ENCODE data around the gene NYNRIN.

Gene NYNRIN

DNA sequence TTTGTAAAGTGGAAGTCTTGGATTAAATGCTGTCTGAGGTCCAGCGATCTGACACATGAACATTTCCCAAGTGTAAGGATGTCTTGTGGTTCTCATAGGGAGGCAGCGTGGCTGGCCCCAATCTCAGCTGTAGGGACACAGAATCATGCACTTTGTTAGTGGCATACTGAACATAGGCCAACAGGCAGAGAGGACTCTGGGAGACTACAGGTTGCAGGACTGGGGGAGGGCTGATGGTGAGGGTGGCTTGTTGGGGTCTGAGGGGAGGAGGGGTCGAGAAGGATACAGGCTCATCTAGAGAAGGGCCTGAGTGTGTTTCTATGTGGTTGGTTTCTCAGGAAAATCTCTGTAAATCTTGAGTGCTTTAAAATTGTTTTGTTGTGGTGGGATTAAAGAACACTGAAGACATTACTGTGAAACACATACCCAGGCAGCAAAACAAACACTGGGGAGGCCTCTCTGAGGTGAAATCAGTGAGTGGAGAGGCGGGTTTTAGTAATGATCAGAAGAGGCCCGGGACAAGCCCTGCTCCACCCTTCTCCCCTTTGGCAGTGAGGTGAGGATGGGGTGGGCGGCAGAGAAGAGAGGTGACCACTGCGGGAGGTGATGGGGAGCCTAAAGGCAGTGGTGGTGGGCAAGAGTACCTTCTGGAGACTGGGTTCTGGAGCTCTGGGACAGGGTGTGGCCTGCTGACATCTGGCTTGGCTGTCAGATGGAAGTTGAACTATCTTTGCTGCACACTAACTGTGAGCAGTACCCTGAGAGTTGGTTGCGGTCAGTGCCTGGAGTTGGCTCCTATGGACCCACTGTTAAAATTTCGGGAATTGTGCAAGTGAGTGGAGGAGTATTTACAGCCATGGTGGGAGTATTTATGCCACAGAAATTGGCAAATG lies 3.3 kb downstream of the NYNRIN start:
- no peak for DNase-seq (ENCODE audit: low read depth)
- TF ChIP-seq, protein P1, sequence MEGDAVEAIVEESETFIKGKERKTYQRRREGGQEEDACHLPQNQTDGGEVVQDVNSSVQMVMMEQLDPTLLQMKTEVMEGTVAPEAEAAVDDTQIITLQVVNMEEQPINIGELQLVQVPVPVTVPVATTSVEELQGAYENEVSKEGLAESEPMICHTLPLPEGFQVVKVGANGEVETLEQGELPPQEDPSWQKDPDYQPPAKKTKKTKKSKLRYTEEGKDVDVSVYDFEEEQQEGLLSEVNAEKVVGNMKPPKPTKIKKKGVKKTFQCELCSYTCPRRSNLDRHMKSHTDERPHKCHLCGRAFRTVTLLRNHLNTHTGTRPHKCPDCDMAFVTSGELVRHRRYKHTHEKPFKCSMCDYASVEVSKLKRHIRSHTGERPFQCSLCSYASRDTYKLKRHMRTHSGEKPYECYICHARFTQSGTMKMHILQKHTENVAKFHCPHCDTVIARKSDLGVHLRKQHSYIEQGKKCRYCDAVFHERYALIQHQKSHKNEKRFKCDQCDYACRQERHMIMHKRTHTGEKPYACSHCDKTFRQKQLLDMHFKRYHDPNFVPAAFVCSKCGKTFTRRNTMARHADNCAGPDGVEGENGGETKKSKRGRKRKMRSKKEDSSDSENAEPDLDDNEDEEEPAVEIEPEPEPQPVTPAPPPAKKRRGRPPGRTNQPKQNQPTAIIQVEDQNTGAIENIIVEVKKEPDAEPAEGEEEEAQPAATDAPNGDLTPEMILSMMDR (conservative IDR thresholded peaks at IDR 0.05; ENCODE audit: low read depth, low read length), result no peak
- H3K4me3 ChIP-seq (ENCODE audit: low read length), result no peak overlapping the region

- no peak for DNase-seq (ENCODE audit: low read depth)
- TF ChIP-seq, protein P1 (conservative IDR thresholded peaks at IDR 0.05; ENCODE audit: low read depth, low read length), result no peak
- H3K4me3 ChIP-seq (ENCODE audit: low read length), result no peak overlapping the region
Measured at GRCh38 chr14:24403294-24403998, 4.6 kb downstream of the NYNRIN start.

DNA sequence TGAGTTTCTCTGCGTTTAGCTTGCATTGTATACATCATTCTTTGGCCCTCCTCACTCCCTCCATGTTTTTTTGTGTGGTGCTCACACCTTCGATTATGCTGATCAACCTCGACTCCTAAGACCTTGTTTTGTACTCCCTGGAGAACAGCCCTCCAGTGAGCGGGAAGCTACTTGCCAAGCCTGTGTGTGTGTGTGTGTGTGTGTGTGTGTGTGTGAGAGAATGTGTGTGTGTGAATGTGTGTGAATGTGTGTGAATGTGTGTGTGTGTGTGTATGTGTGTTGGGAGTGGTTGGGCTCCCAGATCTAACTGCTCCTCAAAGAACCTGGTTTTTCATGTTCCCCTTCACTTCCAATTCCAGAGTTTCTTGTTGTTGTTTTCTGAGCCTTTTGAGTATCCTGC lies 6.0 kb downstream of the NYNRIN start:
- H3K4me3 ChIP-seq (ENCODE audit: low read length), result no peak overlapping the region
- no peak for DNase-seq (ENCODE audit: low read depth)
- TF ChIP-seq, protein P1 (conservative IDR thresholded peaks at IDR 0.05; ENCODE audit: low read depth, low read length), result no peak

- TF ChIP-seq, protein P1 (conservative IDR thresholded peaks at IDR 0.05; ENCODE audit: low read depth, low read length), result no peak
- no peak for DNase-seq (ENCODE audit: low read depth)
- no peak overlapping the region for H3K4me3 ChIP-seq (ENCODE audit: low read length)
Measured at GRCh38 chr14:24406416-24406815, 7.6 kb downstream of the NYNRIN start.

- no peak for DNase-seq (ENCODE audit: low read depth)
- H3K4me3 ChIP-seq (ENCODE audit: low read length), result no peak overlapping the region
- TF ChIP-seq, protein P1 (conservative IDR thresholded peaks at IDR 0.05; ENCODE audit: low read depth, low read length), result no peak
Measured at GRCh38 chr14:24407608-24408325, 9.0 kb downstream of the NYNRIN start.

GRCh38 chr14:24408764-24409163 lies 10.0 kb downstream of the NYNRIN start:
- TF ChIP-seq, protein P1 (conservative IDR thresholded peaks at IDR 0.05; ENCODE audit: low read depth, low read length), result no peak
- H3K4me3 ChIP-seq (ENCODE audit: low read length), result no peak overlapping the region
- DNase-seq (ENCODE audit: low read depth), result no peak

Measured in retinal pigment epithelial cell (primary cell).